PFSK-1 (cell line): Measurements from ENCODE around the gene MMP7.

ENCODE experiments used
- FOXP2 ChIP-seq: optimal IDR thresholded peaks from 2 replicates; pipeline ENCODE3; 2011; ENCODE audit warnings: borderline replicate concordance, control low read depth, inconsistent platforms; ENCODE audit not compliant: insufficient read depth; ENCODE audit errors: extremely low read length, extremely low read depth
- POLR2AphosphoS5 ChIP-seq: IDR thresholded peaks from 2 replicates; pipeline ENCODE4 v1.6.1; 2012; ENCODE audit warnings: low read depth, mild to moderate bottlenecking, control low read depth, low read length, moderate library complexity
- REST ChIP-seq, 2 experiments: IDR thresholded peaks; 2 replicates each; pipeline versions ENCODE4 v1.6.1 to v1.8.0; 2011 to 2012; ENCODE audit warnings: low read depth in 2 of 2, low read length in 2 of 2, control low read depth in 1 of 2, inconsistent platforms in 1 of 2, mild to moderate bottlenecking in 1 of 2, moderate library complexity in 1 of 2; ENCODE audit not compliant: insufficient read depth in 1 of 2
- SIN3A ChIP-seq: IDR thresholded peaks from 2 replicates; pipeline ENCODE4 v1.6.1; 2012; ENCODE audit warnings: mild to moderate bottlenecking, low read length, moderate library complexity, borderline replicate concordance; ENCODE audit not compliant: insufficient read depth
- TAF1 ChIP-seq: IDR thresholded peaks from 2 replicates; pipeline ENCODE4 v1.6.1; 2012; ENCODE audit warnings: low read length, control low read depth, borderline replicate concordance; ENCODE audit not compliant: insufficient read depth

Gene MMP7

GRCh38 chr11:102544594-102544993, 14.0 kb upstream of the MMP7 start:
- TF ChIP-seq POLR2AphosphoS5, result no peak
- TF ChIP-seq SIN3A, result no peak
- no peak for TF ChIP-seq REST (IDR thresholded peaks at IDR 0.05; ENCODE audit: insufficient read depth in 1 of 2, low read depth in 2 of 2, low read length in 2 of 2)
- no peak for TF ChIP-seq TAF1
- TF ChIP-seq FOXP2, result no peak

GRCh38 chr11:102539567-102539966, 9.0 kb upstream of the MMP7 start:
- TF ChIP-seq TAF1 (no peak), FOXP2 (no peak), REST (IDR thresholded peaks at IDR 0.05; ENCODE audit: insufficient read depth in 1 of 2, low read depth in 2 of 2, low read length in 2 of 2) (no peak), POLR2AphosphoS5 (no peak), SIN3A (no peak)

- TF ChIP-seq TAF1, result no peak
- TF ChIP-seq POLR2AphosphoS5, result no peak
- TF ChIP-seq FOXP2, result no peak
- no peak for TF ChIP-seq REST (IDR thresholded peaks at IDR 0.05; ENCODE audit: insufficient read depth in 1 of 2, low read depth in 2 of 2, low read length in 2 of 2)
- no peak for TF ChIP-seq SIN3A
Measured at GRCh38 chr11:102538932-102539331, 8.4 kb upstream of the MMP7 start.

GRCh38 chr11:102534261-102534872, 3.8 kb upstream of the MMP7 start:
- TF ChIP-seq TAF1, result no peak
- no peak for TF ChIP-seq POLR2AphosphoS5
- TF ChIP-seq FOXP2, result no peak
- no peak for TF ChIP-seq REST (IDR thresholded peaks at IDR 0.05; ENCODE audit: insufficient read depth in 1 of 2, low read depth in 2 of 2, low read length in 2 of 2)
- TF ChIP-seq SIN3A, result no peak
